ENCODE results near the gene DPP6.

Gene DPP6

GRCh38 chr7:154231732-154232131, 179.5 kb downstream of the DPP6 start:
- DNase-seq (ENCODE audit: low read depth in 2 of 2) = no peak

DNA sequence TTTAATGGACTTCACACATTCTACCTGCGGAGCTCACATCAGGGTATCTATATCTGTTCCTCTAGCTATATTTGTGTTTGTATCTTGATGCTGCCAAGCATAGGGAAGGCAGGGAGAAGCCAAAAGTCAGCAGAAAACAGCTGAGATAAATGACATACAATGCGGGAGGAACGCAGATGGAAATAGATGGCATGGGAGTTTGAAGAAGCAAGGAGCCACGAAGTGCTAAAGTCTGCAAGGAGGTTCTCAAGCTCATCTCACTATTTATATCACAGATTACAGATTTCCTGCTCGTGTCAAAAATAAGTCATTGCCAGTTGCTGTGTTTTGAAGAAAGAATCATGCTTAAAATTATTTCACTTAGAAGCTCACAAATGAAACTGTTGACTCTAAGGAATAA, 180.5 kb downstream of the DPP6 start:
- DNase-seq (ENCODE audit: low read depth in 2 of 2) = no peak

DNA sequence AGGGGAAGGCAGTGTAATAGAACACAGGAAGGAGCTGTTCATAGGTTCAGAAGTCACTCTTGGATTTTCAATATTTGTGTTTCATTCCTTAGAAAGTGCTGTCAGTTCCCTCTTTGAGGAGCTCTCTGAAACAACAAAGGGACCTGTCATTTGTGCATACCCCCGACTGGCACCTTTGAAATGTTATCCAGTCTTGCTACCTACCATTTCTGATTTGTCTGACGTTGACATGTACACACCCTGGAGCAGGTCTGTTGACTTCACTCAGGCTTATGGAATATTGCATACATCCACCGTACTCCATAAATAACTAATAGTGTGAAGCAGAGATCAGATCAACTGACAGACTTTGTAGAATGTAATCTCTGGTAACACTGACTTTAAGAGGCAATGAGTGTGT, 189.8 kb downstream of the DPP6 start:
- no peak for DNase-seq (ENCODE audit: low read depth in 2 of 2)

GRCh38 chr7:154242709-154243108, 190.5 kb downstream of the DPP6 start:
- DNase-seq (ENCODE audit: low read depth in 2 of 2) = no peak

DNA sequence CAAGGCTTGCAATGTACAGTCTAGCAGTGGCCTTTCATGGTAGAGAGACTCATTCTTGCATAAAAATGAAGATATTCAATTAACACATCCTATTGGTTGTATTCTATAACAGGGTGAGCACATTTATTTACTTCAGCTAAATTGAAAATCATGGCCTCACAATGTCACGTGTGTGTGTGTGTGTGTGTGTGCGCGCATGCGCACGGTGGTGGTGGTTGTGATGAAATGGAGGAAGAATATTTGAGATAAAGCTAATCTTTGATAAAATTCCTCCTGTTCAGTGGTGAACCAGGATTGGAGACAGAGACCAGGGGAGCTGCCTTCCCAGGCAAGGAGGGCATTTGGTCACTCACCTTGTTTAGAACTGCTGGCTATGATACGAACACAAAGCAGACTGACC, 199.8 kb downstream of the DPP6 start:
- no peak for DNase-seq (ENCODE audit: low read depth in 2 of 2)

- no peak for DNase-seq (ENCODE audit: low read depth in 2 of 2)
Measured at GRCh38 chr7:154253810-154254209, 201.6 kb downstream of the DPP6 start.

DNA sequence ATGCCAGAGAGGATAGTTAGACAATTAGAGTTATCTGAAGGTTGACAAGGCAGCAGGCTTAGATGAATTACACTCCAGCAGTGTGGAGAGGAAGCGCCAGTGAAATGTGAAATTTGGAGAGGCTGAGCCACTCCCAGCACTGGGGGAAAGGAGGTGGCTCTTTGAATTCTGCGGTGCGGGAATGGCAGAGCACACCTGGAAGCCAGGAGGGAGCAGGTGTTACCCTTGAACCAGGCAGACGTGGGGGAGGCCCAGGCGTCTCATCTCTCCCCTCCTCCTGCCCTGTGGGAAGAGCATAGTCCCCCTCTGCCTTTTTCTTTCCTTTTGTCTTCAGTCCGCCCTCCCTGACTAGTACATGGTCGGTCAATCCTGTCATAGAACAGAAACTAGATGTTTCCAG, 203.1 kb downstream of the DPP6 start:
- no peak for DNase-seq (ENCODE audit: low read depth in 2 of 2)

DNA sequence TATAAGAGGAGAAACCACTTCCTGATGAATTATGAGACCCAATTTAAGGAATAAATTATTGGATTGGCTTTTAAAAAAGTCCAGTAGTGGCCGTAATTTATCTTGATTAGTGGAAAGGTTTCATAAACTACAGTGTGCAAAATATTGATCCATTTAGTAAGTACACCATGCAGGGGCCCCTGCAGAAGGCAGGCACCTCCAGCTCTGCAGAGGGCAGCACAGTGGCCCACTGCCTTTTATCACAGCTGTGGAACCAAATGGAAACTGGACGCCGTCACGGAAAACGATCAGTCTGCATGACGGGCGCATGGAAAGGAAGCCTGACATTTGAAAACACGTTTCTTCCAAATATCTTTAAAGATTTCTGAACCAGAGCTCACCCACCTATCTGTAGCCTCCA, 204.0 kb downstream of the DPP6 start:
- DNase-seq (ENCODE audit: low read depth in 2 of 2) = no peak

GRCh38 chr7:154259396-154259795, 207.2 kb downstream of the DPP6 start:
- DNase-seq (ENCODE audit: low read depth in 2 of 2) = no peak

- DNase-seq (ENCODE audit: low read depth in 2 of 2) = no peak
Measured at GRCh38 chr7:154287356-154287755, 235.2 kb downstream of the DPP6 start.

- DNase-seq (ENCODE audit: low read depth in 2 of 2) = no peak
Measured at GRCh38 chr7:154289119-154289518, 236.9 kb downstream of the DPP6 start.

DNA sequence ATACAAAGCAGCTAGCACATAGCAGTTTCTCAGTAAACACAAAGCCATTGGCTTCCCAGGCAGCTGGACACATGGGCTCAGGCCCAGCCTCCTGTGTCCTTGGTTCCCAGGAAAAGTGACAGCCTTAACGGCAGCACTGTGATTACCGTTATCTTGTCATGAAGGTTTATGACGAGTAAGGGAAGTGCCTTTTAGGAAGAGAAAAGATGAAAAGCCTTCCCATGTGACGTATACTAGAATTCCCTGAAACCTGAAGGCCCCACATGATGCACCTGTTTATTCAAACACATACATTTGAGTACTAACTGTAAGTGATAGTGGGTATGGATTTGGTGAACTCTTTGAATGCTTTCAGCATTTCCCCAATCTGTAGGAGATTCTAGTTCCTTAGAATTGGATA, 244.2 kb downstream of the DPP6 start:
- no peak for DNase-seq (ENCODE audit: low read depth in 2 of 2)

GRCh38 chr7:154299736-154300135, 247.5 kb downstream of the DPP6 start:
- no peak for DNase-seq (ENCODE audit: low read depth in 2 of 2)

DNA sequence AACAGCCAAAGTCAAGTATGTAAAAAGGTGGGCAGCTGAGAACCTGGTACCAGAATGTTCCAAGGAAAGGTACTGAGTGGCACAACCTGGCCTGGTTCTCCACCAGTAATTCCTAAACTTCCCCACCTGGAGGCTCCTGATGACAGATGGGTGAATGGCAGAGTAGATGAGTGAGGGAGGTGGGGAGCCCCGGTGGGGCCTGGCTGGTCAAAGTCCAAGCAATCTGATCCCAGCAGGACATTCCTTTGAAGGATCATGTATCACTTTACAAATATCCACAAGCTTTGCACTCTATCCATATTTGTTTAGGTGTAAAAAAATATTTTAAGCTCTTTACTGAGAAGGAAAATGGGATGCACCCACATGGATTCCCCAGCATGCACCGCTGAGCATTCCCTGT, 250.2 kb downstream of the DPP6 start:
- no peak for DNase-seq (ENCODE audit: low read depth in 2 of 2)

GRCh38 chr7:154304231-154304630, 252.0 kb downstream of the DPP6 start:
- DNase-seq (ENCODE audit: low read depth in 2 of 2) = no peak

DNA sequence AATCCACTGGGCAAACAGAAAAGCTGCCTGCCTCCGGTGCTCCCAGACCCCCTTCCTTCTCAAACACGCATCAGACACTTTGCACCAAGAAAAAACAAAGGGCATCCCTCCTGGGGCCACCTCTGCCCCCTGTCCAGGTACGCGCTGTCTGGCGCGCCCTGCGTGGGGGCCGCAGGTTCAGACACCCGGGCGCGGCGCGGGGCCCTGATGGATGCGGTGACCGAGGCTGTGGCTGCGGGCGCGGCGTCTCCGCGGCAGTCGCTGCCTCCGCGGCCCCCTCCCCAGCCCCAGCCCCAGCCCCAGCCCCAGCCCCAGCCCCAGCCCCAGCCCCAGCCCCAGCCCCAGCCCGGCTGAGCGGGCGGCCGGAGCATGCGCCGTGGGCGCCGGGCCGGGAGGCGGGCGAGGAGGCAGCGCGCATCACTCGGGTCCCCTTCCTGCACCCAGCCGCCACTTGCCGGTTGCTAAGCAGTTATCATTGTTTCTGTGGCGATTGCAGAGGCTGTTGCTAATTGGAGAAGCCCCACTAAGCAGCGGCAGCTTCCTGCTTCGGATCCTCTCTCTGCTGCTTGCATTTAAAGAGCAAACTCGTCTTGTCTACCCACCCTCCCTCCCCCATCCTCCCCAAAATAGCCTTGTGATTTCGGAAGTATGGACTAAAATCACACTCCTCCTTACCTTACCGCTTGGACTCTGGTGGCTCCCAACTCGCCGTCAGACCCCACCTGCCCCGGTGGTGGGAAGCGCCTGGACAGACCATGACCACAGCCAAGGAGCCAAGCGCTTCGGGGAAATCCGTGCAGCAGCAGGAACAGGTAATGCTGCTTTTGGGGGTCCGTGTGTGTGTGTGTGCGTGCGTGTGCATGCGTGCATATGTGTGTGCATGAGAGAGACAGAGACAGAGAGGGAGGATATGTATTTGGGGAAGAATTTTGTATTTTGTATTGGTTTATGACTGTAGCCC, 252.8 kb downstream of the DPP6 start:
- no peak for DNase-seq (ENCODE audit: low read depth in 2 of 2)

GRCh38 chr7:154306036-154306435, 253.8 kb downstream of the DPP6 start:
- DNase-seq (ENCODE audit: low read depth in 2 of 2) = no peak

GRCh38 chr7:154308928-154309327, 256.7 kb downstream of the DPP6 start:
- DNase-seq (ENCODE audit: low read depth in 2 of 2) = no peak

DNA sequence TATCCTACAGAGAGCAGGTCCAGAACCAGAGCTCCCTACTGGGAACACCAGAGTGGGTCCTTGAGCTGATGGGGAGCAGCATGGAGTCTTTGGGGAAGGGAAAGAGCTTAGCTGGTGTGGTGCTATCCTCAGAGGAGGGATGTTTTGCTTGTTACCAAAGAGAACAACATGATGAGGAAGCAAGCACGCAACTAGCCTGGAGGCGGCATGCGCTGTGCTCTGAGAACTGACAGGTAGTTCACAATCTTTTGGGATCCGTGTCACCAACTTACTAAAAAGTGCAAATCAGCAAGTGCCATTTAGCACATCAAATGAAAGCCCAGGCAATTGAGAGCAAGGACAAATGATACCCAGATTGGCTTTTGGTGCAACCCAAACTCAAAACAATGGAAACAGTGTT, 257.9 kb downstream of the DPP6 start:
- no peak for DNase-seq (ENCODE audit: low read depth in 2 of 2)

DNA sequence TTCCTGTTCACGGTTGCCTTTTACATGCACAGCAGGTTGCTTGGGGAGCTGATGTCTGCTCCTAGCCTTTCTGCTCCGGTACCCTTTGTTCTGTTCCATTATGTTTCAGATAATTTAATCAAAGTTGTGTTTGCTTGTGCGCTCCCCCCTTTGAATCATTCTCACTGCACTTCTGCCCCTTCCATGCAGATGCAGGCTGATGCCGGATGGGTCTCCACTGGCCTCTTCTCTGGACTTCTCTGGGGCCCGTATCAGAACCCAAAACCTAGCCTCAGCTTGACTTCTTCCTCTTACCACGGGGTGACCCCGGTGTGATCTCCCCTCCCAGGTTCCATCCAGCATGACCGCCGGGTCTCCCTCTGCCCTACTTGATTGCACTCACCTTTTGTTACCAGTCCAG, 272.0 kb downstream of the DPP6 start:
- DNase-seq (ENCODE audit: low read depth in 2 of 2) = no peak

GRCh38 chr7:154326421-154326820, 274.2 kb downstream of the DPP6 start:
- DNase-seq (ENCODE audit: low read depth in 2 of 2) = no peak

DNA sequence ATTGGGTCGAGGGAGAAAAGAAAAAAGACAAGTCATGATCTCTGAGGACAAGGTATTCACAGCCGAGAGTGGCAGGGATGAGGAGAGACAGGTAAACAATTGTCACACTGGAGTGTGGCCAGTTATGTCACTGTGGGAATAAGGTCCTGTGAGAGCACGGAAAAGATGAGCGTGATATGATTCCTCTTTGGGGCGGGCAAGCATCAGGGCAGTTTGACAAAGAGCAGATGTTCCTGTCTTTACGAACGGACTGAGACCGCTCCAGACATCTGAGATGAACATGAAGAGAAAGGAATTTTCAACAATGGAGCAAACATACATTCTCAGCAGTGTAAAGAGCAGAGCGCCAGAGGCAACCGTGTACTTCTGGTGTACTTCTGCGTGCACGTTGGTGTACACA, 278.1 kb downstream of the DPP6 start:
- no peak for DNase-seq (ENCODE audit: low read depth in 2 of 2)

DNA sequence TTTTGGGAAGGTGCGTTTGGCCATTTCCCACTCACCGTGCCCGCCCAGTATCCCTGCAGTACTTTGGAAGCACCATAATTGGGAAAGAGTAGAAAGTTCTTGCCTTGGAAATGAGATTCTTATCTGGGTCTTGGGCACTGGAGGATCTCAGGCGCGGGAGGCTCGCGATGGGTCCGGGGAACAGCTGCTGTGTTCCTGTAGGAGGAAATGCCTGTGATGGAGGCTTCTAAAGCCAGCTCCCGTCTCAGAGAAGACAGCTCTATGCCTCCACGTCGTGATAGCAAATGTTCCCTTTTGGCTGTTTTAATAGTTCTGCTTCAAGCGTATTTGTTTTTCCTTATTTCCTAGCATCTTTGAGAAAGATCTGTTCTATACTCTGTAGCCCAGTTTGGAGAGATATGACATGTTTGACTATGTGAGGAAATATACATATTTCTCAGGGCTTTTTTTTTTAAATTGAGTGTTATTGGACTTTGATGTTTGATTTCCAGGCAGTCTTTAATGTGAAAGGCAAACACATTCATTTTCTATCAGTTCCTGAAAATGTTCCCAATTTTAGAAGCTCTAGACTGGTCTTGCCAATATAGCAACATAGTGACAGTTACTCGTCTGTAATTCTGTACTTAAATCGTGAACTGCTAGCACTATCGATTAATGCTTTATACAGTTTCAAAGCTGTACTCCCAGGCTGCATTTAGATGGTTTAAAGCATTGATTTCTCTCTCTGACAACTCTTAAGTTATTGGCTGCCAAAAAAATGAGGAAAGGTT, 280.8 kb downstream of the DPP6 start:
- no peak for DNase-seq (ENCODE audit: low read depth in 2 of 2)

All from activated CD8-positive, alpha-beta memory T cell treated with anti-CD3 and anti-CD28 coated beads for 4 hours (primary cell).